ENCODE data around the gene SORT1. TPM values are rescaled to one million over a fixed set of nuclear protein-coding genes. Genes with fewer than 3 reads are reported as not detected.
A peak's percentile ranks its signal among the peaks of the same experiment; 100 is the strongest.

SORT1 gene
- total RNA-seq, 2 donors from 2014 or later, result 225 to 231 TPM

GRCh38 chr1:109279615-109280278 is 118.0 kb downstream of the SORT1 start:
- no peaks in the 10 kb centered on the region for H3K9me3 ChIP-seq
- no peaks in the 10 kb centered on the region for H3K27me3 ChIP-seq (replicated peaks; ENCODE audit: insufficient read depth)
- TF ChIP-seq, protein P1, sequence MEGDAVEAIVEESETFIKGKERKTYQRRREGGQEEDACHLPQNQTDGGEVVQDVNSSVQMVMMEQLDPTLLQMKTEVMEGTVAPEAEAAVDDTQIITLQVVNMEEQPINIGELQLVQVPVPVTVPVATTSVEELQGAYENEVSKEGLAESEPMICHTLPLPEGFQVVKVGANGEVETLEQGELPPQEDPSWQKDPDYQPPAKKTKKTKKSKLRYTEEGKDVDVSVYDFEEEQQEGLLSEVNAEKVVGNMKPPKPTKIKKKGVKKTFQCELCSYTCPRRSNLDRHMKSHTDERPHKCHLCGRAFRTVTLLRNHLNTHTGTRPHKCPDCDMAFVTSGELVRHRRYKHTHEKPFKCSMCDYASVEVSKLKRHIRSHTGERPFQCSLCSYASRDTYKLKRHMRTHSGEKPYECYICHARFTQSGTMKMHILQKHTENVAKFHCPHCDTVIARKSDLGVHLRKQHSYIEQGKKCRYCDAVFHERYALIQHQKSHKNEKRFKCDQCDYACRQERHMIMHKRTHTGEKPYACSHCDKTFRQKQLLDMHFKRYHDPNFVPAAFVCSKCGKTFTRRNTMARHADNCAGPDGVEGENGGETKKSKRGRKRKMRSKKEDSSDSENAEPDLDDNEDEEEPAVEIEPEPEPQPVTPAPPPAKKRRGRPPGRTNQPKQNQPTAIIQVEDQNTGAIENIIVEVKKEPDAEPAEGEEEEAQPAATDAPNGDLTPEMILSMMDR (IDR thresholded peaks at IDR 0.05), result no peak
- H3K27ac ChIP-seq, result no peak overlapping the region
- ATAC-seq (ENCODE audit: insufficient number of reproducible peaks, low FRiP score, low read depth) (no peak), DNase-seq (ENCODE audit: low spot score) (no peak)
- no peaks in the 10 kb centered on the region for H3K36me3 ChIP-seq
- H3K4me1 ChIP-seq (ENCODE audit: control insufficient read depth in 1 of 2, low read depth in 2 of 2), result peaks cover 12 to 44% of the 10 kb centered on the region in 2 donors
- H3K4me3 ChIP-seq, result no peak overlapping the region

- Histone ChIP-seq H3K27ac (no peak overlapping the region), H3K36me3 (no peaks in the 10 kb centered on the region), H3K4me3 (no peak overlapping the region), H3K9me3 (no peaks in the 10 kb centered on the region), H3K4me1 (ENCODE audit: control insufficient read depth in 1 of 2, low read depth in 2 of 2) (peaks cover 11 to 37% of the 10 kb centered on the region in 2 donors), H3K27me3 (replicated peaks; ENCODE audit: insufficient read depth) (no peaks in the 10 kb centered on the region)
- peak; percentile 39 for DNase-seq (ENCODE audit: low spot score)
- no peak for ATAC-seq (ENCODE audit: insufficient number of reproducible peaks, low FRiP score, low read depth)
- TF ChIP-seq, protein P1 (IDR thresholded peaks at IDR 0.05), result peak; percentile 92
Observed at GRCh38 chr1:109277434-109278204, 120.1 kb downstream of the SORT1 start.

- Histone ChIP-seq H3K27me3 (replicated peaks; ENCODE audit: insufficient read depth) (no peaks in the 10 kb centered on the region), H3K27ac (no peak overlapping the region), H3K9me3 (no peaks in the 10 kb centered on the region), H3K4me3 (no peak overlapping the region), H3K36me3 (no peaks in the 10 kb centered on the region), H3K4me1 (ENCODE audit: control insufficient read depth in 1 of 2, low read depth in 2 of 2) (peaks cover 0 to 23% of the 10 kb centered on the region in 2 donors)
- TF ChIP-seq, protein P1 (IDR thresholded peaks at IDR 0.05), result no peak
- DNase-seq (ENCODE audit: low spot score), result no peak
- no peak for ATAC-seq (ENCODE audit: insufficient number of reproducible peaks, low FRiP score, low read depth)
Observed at GRCh38 chr1:109275706-109276345, 121.9 kb downstream of the SORT1 start.

DNA sequence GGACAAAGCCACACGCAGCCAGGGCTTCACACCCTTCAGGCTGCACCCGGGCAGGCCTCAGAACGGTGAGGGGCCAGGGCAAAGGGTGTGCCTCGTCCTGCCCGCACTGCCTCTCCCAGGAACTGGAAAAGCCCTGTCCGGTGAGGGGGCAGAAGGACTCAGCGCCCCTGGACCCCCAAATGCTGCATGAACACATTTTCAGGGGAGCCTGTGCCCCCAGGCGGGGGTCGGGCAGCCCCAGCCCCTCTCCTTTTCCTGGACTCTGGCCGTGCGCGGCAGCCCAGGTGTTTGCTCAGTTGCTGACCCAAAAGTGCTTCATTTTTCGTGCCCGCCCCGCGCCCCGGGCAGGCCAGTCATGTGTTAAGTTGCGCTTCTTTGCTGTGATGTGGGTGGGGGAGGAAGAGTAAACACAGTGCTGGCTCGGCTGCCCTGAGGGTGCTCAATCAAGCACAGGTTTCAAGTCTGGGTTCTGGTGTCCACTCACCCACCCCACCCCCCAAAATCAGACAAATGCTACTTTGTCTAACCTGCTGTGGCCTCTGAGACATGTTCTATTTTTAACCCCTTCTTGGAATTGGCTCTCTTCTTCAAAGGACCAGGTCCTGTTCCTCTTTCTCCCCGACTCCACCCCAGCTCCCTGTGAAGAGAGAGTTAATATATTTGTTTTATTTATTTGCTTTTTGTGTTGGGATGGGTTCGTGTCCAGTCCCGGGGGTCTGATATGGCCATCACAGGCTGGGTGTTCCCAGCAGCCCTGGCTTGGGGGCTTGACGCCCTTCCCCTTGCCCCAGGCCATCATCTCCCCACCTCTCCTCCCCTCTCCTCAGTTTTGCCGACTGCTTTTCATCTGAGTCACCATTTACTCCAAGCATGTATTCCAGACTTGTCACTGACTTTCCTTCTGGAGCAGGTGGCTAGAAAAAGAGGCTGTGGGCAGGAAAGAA is 122.9 kb downstream of the SORT1 start:
- Histone ChIP-seq H3K4me1 (ENCODE audit: control insufficient read depth in 1 of 2, low read depth in 2 of 2) (peaks cover 0 to 23% of the 10 kb centered on the region in 2 donors), H3K4me3 (no peak overlapping the region), H3K36me3 (no peaks in the 10 kb centered on the region), H3K9me3 (no peaks in the 10 kb centered on the region), H3K27me3 (replicated peaks; ENCODE audit: insufficient read depth) (no peaks in the 10 kb centered on the region), H3K27ac (no peak overlapping the region)
- no peak for ATAC-seq (ENCODE audit: insufficient number of reproducible peaks, low FRiP score, low read depth)
- no peak for DNase-seq (ENCODE audit: low spot score)
- TF ChIP-seq, protein P1 (IDR thresholded peaks at IDR 0.05), result no peak

Measured in thoracic aorta (tissue), 2 donors.